Lower leg skin (tissue), 3 donors: ENCODE data around the gene RAB11FIP4.

Source experiments
- POLR2A ChIP-seq, 2 donors: fragments of 450-650 bp; IDR thresholded peaks; one replicate each; pipeline ENCODE4 v1.6.1; 2016 to 2017; ENCODE audit warnings: antibody characterized with exemption in 2 of 2, mild to moderate bottlenecking in 1 of 2, moderate library complexity in 1 of 2
- TF ChIP-seq, protein P1 (sequence below), 3 donors: fragments of 450-650 bp; IDR thresholded peaks; one replicate each; pipeline ENCODE4 v1.5.1; 2016; ENCODE audit warnings: antibody characterized with exemption in 3 of 3, mild to moderate bottlenecking in 3 of 3, moderate library complexity in 2 of 3

DNA sequence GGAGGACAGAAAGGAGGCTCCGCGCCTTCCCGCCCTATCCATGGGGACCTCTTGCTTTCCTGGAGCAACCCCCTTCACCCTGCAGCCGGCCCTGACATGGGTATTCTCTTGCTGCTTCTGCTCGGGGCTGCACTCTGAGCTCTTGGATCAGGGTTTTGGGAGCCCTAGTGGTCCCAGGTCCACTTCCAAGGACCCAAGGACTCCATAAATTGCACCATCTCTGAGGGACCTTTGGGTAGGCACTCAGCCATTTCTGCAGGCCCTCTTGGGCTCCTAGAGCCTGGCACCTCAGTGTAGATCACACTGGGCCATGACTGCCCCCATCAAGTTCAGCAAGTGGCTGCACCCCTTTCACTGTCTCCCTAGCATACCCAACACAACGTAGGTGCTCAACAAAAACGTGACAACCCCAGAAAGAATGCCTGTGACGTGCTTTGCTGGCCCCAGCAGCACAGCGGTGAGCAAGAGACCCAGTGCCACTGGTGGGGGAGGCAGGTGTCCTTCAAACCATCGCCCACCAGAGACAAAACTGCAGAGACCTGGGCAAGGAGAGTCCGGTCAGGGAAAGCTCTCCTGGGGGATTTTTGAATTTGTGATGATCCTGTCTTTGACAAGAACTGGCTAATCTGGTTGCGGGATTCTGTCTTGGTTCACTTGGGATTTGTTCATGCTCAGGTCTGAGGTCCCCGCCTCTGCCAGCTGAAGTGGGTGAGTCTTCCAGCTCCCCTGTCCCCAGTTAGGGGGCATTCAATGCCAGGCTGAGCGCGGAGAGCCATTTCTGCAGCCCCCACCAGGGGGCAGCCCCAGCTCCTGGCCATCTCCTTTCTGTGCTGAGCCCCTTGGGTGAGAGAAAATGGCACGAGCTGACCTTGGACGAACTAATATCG is 2.5 kb upstream of the RAB11FIP4 start:
- TF ChIP-seq, protein P1, sequence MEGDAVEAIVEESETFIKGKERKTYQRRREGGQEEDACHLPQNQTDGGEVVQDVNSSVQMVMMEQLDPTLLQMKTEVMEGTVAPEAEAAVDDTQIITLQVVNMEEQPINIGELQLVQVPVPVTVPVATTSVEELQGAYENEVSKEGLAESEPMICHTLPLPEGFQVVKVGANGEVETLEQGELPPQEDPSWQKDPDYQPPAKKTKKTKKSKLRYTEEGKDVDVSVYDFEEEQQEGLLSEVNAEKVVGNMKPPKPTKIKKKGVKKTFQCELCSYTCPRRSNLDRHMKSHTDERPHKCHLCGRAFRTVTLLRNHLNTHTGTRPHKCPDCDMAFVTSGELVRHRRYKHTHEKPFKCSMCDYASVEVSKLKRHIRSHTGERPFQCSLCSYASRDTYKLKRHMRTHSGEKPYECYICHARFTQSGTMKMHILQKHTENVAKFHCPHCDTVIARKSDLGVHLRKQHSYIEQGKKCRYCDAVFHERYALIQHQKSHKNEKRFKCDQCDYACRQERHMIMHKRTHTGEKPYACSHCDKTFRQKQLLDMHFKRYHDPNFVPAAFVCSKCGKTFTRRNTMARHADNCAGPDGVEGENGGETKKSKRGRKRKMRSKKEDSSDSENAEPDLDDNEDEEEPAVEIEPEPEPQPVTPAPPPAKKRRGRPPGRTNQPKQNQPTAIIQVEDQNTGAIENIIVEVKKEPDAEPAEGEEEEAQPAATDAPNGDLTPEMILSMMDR (IDR thresholded peaks at IDR 0.05), result no peak
- TF ChIP-seq POLR2A (IDR thresholded peaks at IDR 0.05), result no peak
